ENCODE measurements around the gene ZNF124.

The ZNF124 gene

DNA sequence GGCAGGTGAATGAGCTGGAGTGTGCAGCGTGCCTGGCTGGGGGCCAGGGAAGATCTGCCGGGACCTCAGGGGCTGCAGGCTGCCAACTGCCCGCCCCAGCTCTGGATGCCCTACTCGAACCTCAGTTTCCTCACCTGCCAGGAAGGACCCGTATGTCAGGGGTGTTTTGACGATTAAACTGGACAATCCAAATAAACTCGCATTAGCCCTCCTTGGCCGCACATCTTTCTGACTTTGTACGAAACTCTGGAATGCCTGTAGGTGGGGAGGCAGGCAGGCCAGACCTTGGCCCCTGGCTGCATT is 59.4 kb downstream of the ZNF124 start:
- DNase-seq (no peak), ATAC-seq (ENCODE audit: insufficient read depth, low read depth) (no peak)
- Histone ChIP-seq H3K4me3 (ENCODE audit: low read depth in 1 of 2, low read length in 2 of 2) (no peak overlapping the region), H3K9ac (ENCODE audit: low read depth, low read length) (no peak overlapping the region), H3K9me3 (ENCODE audit: insufficient read depth, low read length, severe bottlenecking) (no peaks in the 10 kb centered on the region), H3K36me3 (ENCODE audit: insufficient read depth, low read length) (no peaks in the 10 kb centered on the region), H3K79me2 (ENCODE audit: insufficient read depth, low read length) (no peaks in the 10 kb centered on the region), H4K20me1 (ENCODE audit: insufficient read depth, low read length) (peaks cover 4% of the 10 kb centered on the region; the same call in 1 of the 2 replicates), H3K4me1 (ENCODE audit: insufficient read depth, low read length) (no peaks in the 10 kb centered on the region), H2AFZ (ENCODE audit: low read depth, low read length) (no peak overlapping the region), H3K4me2 (ENCODE audit: insufficient read depth, low read length) (no peak overlapping the region), H3K27ac (ENCODE audit: low read length) (no peak overlapping the region), H3K27me3 (ENCODE audit: insufficient read depth, low read length, poor library complexity) (no peaks in the 10 kb centered on the region)
- no peak for TF ChIP-seq EZH2 (IDR thresholded peaks at IDR 0.05; ENCODE audit: borderline replicate concordance, low read depth, low read length, severe bottlenecking)
- TF ChIP-seq, protein P1, sequence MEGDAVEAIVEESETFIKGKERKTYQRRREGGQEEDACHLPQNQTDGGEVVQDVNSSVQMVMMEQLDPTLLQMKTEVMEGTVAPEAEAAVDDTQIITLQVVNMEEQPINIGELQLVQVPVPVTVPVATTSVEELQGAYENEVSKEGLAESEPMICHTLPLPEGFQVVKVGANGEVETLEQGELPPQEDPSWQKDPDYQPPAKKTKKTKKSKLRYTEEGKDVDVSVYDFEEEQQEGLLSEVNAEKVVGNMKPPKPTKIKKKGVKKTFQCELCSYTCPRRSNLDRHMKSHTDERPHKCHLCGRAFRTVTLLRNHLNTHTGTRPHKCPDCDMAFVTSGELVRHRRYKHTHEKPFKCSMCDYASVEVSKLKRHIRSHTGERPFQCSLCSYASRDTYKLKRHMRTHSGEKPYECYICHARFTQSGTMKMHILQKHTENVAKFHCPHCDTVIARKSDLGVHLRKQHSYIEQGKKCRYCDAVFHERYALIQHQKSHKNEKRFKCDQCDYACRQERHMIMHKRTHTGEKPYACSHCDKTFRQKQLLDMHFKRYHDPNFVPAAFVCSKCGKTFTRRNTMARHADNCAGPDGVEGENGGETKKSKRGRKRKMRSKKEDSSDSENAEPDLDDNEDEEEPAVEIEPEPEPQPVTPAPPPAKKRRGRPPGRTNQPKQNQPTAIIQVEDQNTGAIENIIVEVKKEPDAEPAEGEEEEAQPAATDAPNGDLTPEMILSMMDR (IDR thresholded peaks at IDR 0.05; ENCODE audit: borderline replicate concordance, extremely low read depth, low read length, poor library complexity, severe bottlenecking): no peak

- Histone ChIP-seq H3K27me3 (ENCODE audit: insufficient read depth, low read length, poor library complexity) (no peaks in the 10 kb centered on the region), H3K9me3 (ENCODE audit: insufficient read depth, low read length, severe bottlenecking) (no peaks in the 10 kb centered on the region), H4K20me1 (ENCODE audit: insufficient read depth, low read length) (peaks cover 4% of the 10 kb centered on the region; the same call in 1 of the 2 replicates), H3K4me3 (ENCODE audit: low read depth in 1 of 2, low read length in 2 of 2) (no peak overlapping the region), H3K27ac (ENCODE audit: low read length) (no peak overlapping the region), H2AFZ (ENCODE audit: low read depth, low read length) (no peak overlapping the region), H3K79me2 (ENCODE audit: insufficient read depth, low read length) (no peaks in the 10 kb centered on the region), H3K9ac (ENCODE audit: low read depth, low read length) (no peak overlapping the region), H3K36me3 (ENCODE audit: insufficient read depth, low read length) (no peaks in the 10 kb centered on the region), H3K4me1 (ENCODE audit: insufficient read depth, low read length) (no peaks in the 10 kb centered on the region), H3K4me2 (ENCODE audit: insufficient read depth, low read length) (no peak overlapping the region)
- TF ChIP-seq EZH2 (IDR thresholded peaks at IDR 0.05; ENCODE audit: borderline replicate concordance, low read depth, low read length, severe bottlenecking): no peak
- TF ChIP-seq, protein P1 (IDR thresholded peaks at IDR 0.05; ENCODE audit: borderline replicate concordance, extremely low read depth, low read length, poor library complexity, severe bottlenecking): no peak
- ATAC-seq (ENCODE audit: insufficient read depth, low read depth) (no peak), DNase-seq (no peak)
Measured at GRCh38 chr1:247111700-247112478, 59.9 kb downstream of the ZNF124 start.

DNA sequence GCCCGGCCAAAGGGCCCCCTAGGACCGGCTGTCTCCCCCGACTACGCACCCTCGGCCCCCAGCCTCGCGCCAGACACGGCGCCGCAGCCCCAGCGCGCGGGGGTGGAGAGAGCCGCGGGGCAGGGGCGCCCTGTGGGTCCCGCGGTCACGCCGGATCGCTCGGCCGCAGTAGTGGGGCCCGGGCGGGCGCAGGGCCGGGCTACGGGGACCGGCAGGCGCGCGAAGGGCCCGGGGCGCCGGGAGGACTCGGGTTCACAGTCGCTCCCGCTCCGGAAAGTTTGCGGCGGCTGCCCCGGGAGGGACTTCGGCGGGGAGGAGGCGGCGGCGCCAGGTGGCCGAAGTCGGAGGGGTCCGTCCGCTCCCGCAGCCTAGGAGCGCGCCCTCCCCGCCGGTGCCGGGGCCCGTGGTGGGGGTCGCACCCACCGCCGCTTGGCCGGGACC is 60.5 kb downstream of the ZNF124 start:
- H3K4me1 ChIP-seq (ENCODE audit: insufficient read depth, low read length): no peaks in the 10 kb centered on the region
- H3K36me3 ChIP-seq (ENCODE audit: insufficient read depth, low read length): no peaks in the 10 kb centered on the region
- no peak overlapping the region for H3K4me3 ChIP-seq (ENCODE audit: low read depth in 1 of 2, low read length in 2 of 2)
- no peak for DNase-seq
- no peak overlapping the region for H2AFZ ChIP-seq (ENCODE audit: low read depth, low read length)
- H3K4me2 ChIP-seq (ENCODE audit: insufficient read depth, low read length): no peak overlapping the region
- ATAC-seq (ENCODE audit: insufficient read depth, low read depth): no peak
- H3K9me3 ChIP-seq (ENCODE audit: insufficient read depth, low read length, severe bottlenecking): no peaks in the 10 kb centered on the region
- H3K27me3 ChIP-seq (ENCODE audit: insufficient read depth, low read length, poor library complexity): no peaks in the 10 kb centered on the region
- peaks cover 4% of the 10 kb centered on the region; the same call in 1 of the 2 replicates for H4K20me1 ChIP-seq (ENCODE audit: insufficient read depth, low read length)
- H3K79me2 ChIP-seq (ENCODE audit: insufficient read depth, low read length): no peaks in the 10 kb centered on the region
- TF ChIP-seq, protein P1 (IDR thresholded peaks at IDR 0.05; ENCODE audit: borderline replicate concordance, extremely low read depth, low read length, poor library complexity, severe bottlenecking): no peak
- TF ChIP-seq EZH2 (IDR thresholded peaks at IDR 0.05; ENCODE audit: borderline replicate concordance, low read depth, low read length, severe bottlenecking): no peak
- H3K27ac ChIP-seq (ENCODE audit: low read length): no peak overlapping the region
- no peak overlapping the region for H3K9ac ChIP-seq (ENCODE audit: low read depth, low read length)

Measured in DND-41 (cell line).